Activated naive CD8-positive, alpha-beta T cell treated with anti-CD3 and anti-CD28 coated beads for 36 hours (primary cell): Measurements from ENCODE around the gene SH2D3C. TPM values are rescaled to one million over a fixed set of nuclear protein-coding genes. Genes with fewer than 3 reads are reported as not detected.

Source experiments
- DNase-seq: peaks from one replicate; pipeline ENCODE4 v3.0.0; 2021
- H3K27ac Mint-ChIP-seq: one replicate; pipeline ENCODE4 v1.8.0; 2022; ENCODE audit warnings: mild to moderate bottlenecking, moderate library complexity, mixed read lengths
- H3K27me3 Mint-ChIP-seq: one replicate; pipeline ENCODE4 v1.8.0; 2022; ENCODE audit warnings: mild to moderate bottlenecking, mixed read lengths
- H3K36me3 Mint-ChIP-seq: one replicate; pipeline ENCODE4 v1.8.0; 2021; ENCODE audit warnings: mild to moderate bottlenecking, mixed read lengths
- H3K4me1 Mint-ChIP-seq: one replicate; pipeline ENCODE4 v1.8.0; 2021; ENCODE audit warnings: mixed read lengths
- H3K4me3 Mint-ChIP-seq: one replicate; pipeline ENCODE4 v1.8.0; 2022; ENCODE audit warnings: mild to moderate bottlenecking, moderate library complexity, mixed read lengths
- H3K9me3 Mint-ChIP-seq: one replicate; pipeline ENCODE4 v1.8.0; 2022; ENCODE audit warnings: mixed read lengths
- total RNA-seq, 2 experiments: library from RNA; stranded (reverse); gene quantifications; one replicate each; pipeline ENCODE4 v1.2.3, GENCODE V29; 2021

The SH2D3C gene
- total RNA-seq, 2 experiments from 2014 or later, result 20.4 to 21.5 TPM

- H3K4me1 Mint-ChIP-seq, result no peaks in the 10 kb centered on the region
- H3K27me3 Mint-ChIP-seq, result no peaks in the 10 kb centered on the region
- H3K36me3 Mint-ChIP-seq, result peaks cover 8% of the 10 kb centered on the region
- no peak overlapping the region for H3K27ac Mint-ChIP-seq
- H3K4me3 Mint-ChIP-seq, result no peak overlapping the region
- no peaks in the 10 kb centered on the region for H3K9me3 Mint-ChIP-seq
- no peak for DNase-seq
Observed at GRCh38 chr9:127754099-127755060, 24.1 kb downstream of the SH2D3C start.

- no peak for DNase-seq
- peaks cover 6% of the 10 kb centered on the region for H3K36me3 Mint-ChIP-seq
- H3K4me3 Mint-ChIP-seq, result no peak overlapping the region
- no peaks in the 10 kb centered on the region for H3K27me3 Mint-ChIP-seq
- H3K27ac Mint-ChIP-seq, result no peak overlapping the region
- no peaks in the 10 kb centered on the region for H3K9me3 Mint-ChIP-seq
- no peaks in the 10 kb centered on the region for H3K4me1 Mint-ChIP-seq
Observed at GRCh38 chr9:127753622-127754021, 24.8 kb downstream of the SH2D3C start.

DNA sequence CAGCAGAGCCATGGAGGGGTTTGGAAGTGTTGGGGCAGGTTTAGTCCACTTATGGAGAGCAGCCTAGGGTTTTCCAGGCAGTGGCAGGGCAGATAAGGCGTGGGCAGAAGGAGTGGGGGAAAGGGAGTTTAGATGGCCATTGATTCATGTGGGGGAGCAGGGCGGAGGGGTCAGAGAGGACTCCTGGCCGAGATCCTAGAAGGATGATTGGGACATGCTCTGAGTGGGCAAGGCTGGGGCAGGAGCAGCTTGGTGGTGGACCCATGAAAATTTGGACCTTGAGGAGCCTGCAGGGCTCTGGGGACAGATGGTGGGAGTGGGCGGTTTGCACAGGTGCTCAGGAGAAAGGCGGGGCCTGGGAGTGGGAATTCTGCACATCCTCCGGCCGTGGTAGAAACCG is 25.3 kb downstream of the SH2D3C start:
- Mint-ChIP-seq H3K27me3 (no peaks in the 10 kb centered on the region), H3K9me3 (no peaks in the 10 kb centered on the region), H3K4me3 (no peak overlapping the region), H3K4me1 (peaks cover 1% of the 10 kb centered on the region), H3K36me3 (peaks cover 6% of the 10 kb centered on the region), H3K27ac (no peak overlapping the region)
- no peak for DNase-seq

GRCh38 chr9:127751269-127752054 is 27.0 kb downstream of the SH2D3C start:
- Mint-ChIP-seq H3K36me3 (peaks cover 6% of the 10 kb centered on the region), H3K27me3 (no peaks in the 10 kb centered on the region), H3K27ac (no peak overlapping the region), H3K4me3 (no peak overlapping the region), H3K4me1 (peaks cover 13% of the 10 kb centered on the region), H3K9me3 (no peaks in the 10 kb centered on the region)
- DNase-seq, result no peak

DNA sequence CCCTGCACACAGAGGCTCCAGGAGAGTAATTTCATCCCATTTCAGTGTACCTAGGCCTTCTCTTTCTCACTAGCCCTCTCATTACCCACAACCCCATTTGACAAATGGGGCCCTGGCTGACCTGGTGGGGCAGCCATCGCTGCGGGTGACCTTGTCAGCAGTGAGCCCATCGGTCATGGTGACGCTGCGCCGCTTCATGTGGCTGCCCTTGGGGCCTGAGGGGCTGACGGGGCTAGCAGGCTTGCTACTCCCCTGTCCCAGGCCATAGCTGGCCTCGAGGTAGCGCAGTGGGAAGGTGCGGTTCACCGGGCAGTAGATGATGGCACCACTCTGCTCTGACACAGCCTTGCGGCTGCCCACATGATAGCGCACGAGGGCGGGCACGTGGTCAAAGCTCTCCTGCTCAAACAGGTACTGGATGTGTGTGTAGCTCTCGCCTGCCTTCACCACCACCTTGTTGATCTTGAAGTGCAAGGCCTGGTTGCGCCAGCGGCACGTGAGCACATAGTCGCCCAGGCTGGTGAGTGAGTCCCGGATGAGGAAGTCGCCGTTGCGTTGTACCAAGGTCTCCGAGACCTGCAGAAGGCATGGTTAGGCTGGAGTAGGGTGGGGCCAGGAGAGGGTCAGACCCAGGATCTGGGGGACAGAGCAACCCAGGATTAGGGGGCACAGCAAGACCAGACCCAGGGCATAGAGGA is 29.2 kb downstream of the SH2D3C start:
- no peak for DNase-seq
- Mint-ChIP-seq H3K27ac (no peak overlapping the region), H3K4me1 (peaks cover 13% of the 10 kb centered on the region), H3K27me3 (no peaks in the 10 kb centered on the region), H3K9me3 (no peaks in the 10 kb centered on the region), H3K4me3 (no peak overlapping the region), H3K36me3 (peaks cover 6% of the 10 kb centered on the region)

GRCh38 chr9:127746959-127747569 is 31.4 kb downstream of the SH2D3C start:
- Mint-ChIP-seq H3K4me1 (peaks cover 13% of the 10 kb centered on the region), H3K27me3 (no peaks in the 10 kb centered on the region), H3K36me3 (peaks cover 9% of the 10 kb centered on the region), H3K4me3 (peak overlapping the region; percentile 26), H3K9me3 (no peaks in the 10 kb centered on the region), H3K27ac (peak overlapping the region; percentile 42)
- peak; percentile 30 for DNase-seq

DNA sequence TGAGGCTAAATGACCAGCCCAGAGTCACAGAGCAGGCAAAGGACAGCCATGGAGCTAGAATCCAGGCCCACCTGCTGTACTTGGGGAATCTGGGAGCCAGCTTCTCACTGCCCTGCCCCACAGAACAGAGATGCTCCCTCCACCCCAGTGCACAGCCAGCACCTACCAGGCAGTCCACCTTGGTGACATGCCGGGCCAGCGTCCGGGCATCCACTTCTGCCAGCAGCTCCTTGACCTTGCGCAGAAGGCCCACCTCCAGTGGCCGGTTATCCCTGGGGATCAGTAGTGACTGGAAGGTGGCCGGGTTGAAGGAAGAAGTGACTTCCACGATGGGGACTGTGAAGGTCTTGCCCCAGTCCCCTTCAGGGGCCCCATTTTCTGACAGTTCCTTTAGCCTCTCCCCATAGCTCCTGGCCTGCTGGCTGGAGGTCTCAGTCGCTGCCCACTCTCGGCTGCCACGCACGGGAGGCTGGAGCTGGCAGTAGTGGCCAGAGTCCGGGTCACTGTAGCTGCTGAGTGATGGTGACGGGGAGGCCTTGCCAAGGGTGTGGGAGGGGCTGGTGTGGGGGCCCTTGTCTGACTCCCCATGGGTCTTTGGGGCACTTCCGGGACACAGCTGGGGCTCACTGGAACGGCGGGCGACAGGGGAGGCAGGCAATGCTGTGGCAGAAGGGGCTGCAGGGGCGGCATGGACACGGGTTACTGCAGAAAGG is 33.9 kb downstream of the SH2D3C start:
- no peaks in the 10 kb centered on the region for H3K27me3 Mint-ChIP-seq
- no peak overlapping the region for H3K4me3 Mint-ChIP-seq
- DNase-seq, result no peak
- H3K36me3 Mint-ChIP-seq, result peaks cover 3% of the 10 kb centered on the region
- peaks cover 13% of the 10 kb centered on the region for H3K4me1 Mint-ChIP-seq
- H3K27ac Mint-ChIP-seq, result no peak overlapping the region
- no peaks in the 10 kb centered on the region for H3K9me3 Mint-ChIP-seq

- no peak for DNase-seq
- Mint-ChIP-seq H3K36me3 (peaks cover 5% of the 10 kb centered on the region), H3K4me3 (no peak overlapping the region), H3K27ac (peak overlapping the region; percentile 8), H3K4me1 (peaks cover 8% of the 10 kb centered on the region), H3K27me3 (no peaks in the 10 kb centered on the region), H3K9me3 (no peaks in the 10 kb centered on the region)
Observed at GRCh38 chr9:127742435-127743088, 35.9 kb downstream of the SH2D3C start.

DNA sequence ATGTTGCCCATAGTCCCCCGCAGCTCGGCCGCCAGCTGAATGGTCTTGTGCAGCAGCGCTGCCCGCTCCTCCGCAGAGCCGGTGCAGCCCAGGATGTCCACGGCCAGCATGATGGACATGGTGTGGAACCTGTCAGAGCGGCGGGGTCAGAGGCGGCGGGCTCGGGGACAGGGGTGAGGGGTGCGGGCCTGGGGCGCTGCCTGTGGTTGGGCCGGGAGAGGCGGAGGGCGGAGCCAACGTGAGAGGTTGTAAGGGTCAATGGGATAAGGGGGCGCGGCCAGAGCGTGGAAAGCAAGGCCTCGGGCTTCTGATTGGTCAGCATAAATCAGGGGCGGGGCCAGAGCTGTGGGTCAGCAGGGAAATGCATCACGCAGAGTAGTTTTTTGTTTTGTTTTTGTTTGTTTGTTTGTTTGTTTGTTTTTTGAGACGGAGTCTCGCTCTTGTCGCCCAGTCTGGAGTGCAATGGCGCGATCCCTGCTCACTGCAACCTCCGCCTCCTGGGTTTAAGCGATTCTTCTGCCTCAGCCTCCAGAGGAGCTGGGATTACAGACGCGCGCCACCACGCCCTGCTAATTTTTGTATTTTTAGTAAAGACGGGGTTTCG is 36.5 kb downstream of the SH2D3C start:
- DNase-seq, result no peak
- peaks cover 5% of the 10 kb centered on the region for H3K36me3 Mint-ChIP-seq

DNA sequence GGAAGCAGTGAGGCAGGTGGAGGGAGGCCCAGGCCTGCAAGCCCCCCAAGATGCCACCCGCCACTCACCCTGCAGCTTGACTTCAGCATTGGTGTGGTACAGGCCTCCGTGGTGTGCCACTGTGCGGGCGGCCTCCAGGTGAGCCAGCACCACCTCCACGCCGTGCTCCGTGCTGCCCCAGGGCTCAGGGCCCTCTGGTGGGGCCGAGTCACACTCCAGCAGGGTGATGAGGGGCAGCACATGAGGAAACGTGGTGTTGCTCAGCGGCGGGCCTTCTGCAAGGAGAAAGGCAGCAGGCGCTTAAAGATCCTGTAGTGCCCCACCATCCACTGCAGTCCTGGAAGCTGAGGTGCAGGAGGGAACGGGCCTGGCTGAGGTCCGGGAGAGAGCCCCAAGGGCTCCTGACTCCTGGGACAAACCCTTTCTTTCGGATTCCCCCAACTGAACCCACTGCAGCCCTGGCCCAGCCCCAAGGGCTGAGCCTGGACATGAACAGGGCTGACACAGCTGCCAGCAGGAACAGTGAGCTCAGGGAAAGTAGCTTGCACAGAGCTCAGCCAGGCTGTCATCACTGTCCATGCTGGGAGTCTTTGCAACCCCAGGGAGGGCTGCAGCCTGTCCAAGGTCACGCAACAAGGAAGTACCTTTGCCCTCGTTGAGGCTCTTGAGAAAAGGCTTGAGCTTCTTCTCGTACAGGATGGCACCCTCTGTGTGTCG is 38.7 kb downstream of the SH2D3C start:
- peaks cover 5% of the 10 kb centered on the region for H3K36me3 Mint-ChIP-seq

More for the DNA sequence above, 36.5 kb downstream of the SH2D3C start:
- H3K9me3 Mint-ChIP-seq, result no peaks in the 10 kb centered on the region
- H3K4me1 Mint-ChIP-seq, result peaks cover 2% of the 10 kb centered on the region
- no peak overlapping the region for H3K27ac Mint-ChIP-seq
- no peak overlapping the region for H3K4me3 Mint-ChIP-seq
- H3K27me3 Mint-ChIP-seq, result no peaks in the 10 kb centered on the region

DNA sequence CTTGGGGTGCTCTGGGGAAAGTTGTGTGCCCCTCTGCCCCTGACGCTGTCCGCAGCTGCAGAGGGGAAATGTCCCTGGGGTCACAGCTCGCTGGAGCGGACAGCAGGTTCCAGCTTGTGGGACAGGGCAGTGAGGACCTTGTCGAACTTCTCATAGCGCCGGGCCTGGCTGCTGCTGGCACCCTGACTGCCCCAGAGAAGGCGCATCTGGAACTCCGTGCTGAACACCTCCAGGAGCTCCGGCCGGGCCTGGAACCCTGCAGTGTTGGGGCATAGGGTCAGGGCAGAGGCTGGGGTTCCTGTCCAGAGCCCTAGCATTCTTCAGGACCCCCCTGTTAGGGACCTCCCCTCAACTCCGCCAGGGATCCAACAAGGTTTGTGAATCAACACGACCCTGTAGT is 39.8 kb downstream of the SH2D3C start:
- peaks cover 5% of the 10 kb centered on the region for H3K36me3 Mint-ChIP-seq

More for the DNA sequence above, 38.7 kb downstream of the SH2D3C start:
- Mint-ChIP-seq H3K27ac (no peak overlapping the region), H3K4me1 (peaks cover 2% of the 10 kb centered on the region), H3K9me3 (no peaks in the 10 kb centered on the region), H3K27me3 (no peaks in the 10 kb centered on the region), H3K4me3 (no peak overlapping the region)
- no peak for DNase-seq

DNA sequence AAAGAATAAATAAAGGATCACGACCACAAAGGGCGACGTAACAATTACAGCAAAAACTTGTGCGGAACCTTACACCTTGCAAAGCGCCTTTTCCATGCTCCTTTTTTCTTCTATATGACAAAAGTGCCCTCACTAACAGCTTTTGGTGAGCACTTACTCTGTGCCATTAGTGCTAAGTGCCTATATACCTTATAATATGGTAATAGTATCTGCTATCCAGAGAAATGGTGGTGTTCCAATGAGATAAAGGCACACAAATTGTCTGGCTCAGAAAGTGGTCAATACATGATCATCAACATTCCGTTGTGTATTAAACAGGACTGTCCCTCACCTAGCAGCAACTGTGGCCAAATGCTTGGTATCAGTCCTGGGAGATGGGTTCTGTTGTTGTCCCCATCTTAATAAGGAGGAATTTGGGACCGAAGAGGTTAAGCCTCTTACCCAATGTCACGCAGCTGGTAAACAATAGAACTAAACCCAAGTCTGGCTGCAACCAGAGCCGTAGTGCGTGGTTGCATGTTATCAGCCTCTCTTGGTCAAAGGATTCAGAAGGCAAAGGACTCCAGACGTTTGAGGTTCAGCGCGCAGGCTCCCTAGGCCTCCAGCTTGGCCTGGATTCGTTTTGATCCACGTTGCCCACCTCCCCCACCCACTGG is 42.8 kb downstream of the SH2D3C start:
- Mint-ChIP-seq H3K27ac (peak overlapping the region; percentile 84), H3K4me1 (peaks cover 11% of the 10 kb centered on the region), H3K27me3 (no peaks in the 10 kb centered on the region), H3K36me3 (peaks cover 2% of the 10 kb centered on the region), H3K4me3 (peak overlapping the region; percentile 79), H3K9me3 (no peaks in the 10 kb centered on the region)
- no peak for DNase-seq

More for the DNA sequence above, 39.8 kb downstream of the SH2D3C start:
- DNase-seq, result no peak
- no peaks in the 10 kb centered on the region for H3K27me3 Mint-ChIP-seq
- H3K9me3 Mint-ChIP-seq, result no peaks in the 10 kb centered on the region
- peaks cover 8% of the 10 kb centered on the region for H3K4me1 Mint-ChIP-seq
- H3K27ac Mint-ChIP-seq, result no peak overlapping the region
- H3K4me3 Mint-ChIP-seq, result no peak overlapping the region
